Activated CD8-positive, alpha-beta memory T cell treated with anti-CD3 and anti-CD28 coated beads, Interleukin-2, amount 50 U/mL, for 24 hours (primary cell): Measurements from ENCODE around the gene UIMC1.
"Not testable (repeated sequence)": the region's sequence is repeated elsewhere in the genome, so short reads cannot be mapped to it uniquely, and the experiment has no call there.

Source experiments
- DNase-seq: peaks from one replicate; pipeline ENCODE4 v3.0.0-alpha.2; 2020; ENCODE audit errors: extremely low read depth

UIMC1 gene

DNA sequence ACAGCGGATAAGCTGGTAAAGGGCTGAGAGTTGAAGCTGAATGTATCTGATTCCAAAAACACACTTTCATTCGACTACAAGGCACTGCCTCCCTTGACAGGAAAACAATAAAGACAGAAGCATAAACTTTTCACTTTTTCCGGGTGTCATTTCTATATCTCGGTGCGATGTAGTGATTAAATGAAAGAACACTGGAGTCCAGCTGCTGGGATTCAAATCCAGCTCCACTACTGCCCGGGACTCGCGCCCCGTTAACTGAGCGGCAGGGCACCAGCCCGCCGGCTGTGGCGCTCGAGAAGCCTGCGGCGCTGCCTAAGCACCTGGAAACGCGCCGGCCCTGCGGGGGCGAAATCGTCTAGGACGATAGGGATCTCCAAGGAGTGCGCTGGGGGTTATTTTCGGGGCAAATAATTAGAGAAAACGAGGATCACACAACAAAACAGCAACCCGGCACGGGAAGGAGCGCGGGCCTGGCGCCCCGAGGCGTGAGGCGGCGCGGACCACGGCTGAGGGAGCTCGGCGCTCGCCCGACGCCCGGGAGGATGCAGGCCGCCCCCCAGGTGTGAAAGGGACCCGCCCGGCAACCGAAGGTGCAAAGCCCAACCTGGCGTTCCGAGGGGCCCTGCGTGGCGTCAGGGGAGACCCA, 837 bp downstream of the UIMC1 start:
- no peak for DNase-seq

- no peak for DNase-seq
Measured at GRCh38 chr5:177004961-177005360, 1.6 kb downstream of the UIMC1 start.

GRCh38 chr5:177003649-177004048, 2.9 kb downstream of the UIMC1 start:
- no peak for DNase-seq

DNA sequence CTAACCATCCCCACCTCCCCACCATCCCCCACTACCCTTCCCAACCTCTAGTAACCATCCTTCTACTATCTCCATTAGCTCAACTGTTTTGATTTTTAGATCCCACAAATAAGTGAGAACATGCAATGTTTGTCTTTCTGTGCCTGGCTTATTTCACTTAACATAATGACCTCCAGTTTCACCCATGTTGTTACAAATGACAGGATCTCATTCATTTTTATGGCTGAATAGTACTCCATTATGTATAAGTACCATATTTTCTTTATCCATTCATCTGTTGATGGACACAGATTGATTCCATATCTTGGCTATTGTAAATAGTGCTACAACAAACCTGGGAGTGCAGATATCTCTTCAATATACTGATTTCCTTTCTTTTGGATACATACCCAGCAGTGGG, 7.1 kb downstream of the UIMC1 start:
- DNase-seq = not testable (repeated sequence)

DNA sequence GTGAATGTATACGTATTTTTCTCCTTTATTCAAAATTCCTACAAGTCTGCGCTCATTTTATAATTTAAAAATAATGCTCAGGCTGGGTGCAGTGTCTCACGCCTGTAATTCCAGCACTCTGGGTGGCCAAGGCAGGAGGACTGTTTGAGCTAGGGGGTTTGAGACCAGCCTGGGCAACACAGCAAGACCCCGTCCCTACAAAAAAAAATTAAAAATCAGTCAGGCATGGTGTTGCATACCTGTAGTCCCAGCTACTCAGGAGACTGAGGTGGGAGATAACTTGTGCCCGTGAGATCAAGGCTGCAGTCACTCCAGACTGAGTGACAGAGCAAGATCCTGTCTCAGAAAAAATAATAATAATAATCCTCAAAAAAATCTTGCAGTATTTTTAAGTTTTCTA, 7.8 kb downstream of the UIMC1 start:
- DNase-seq = no peak

GRCh38 chr5:176996780-176997179, 9.8 kb downstream of the UIMC1 start:
- DNase-seq = no peak

GRCh38 chr5:176995896-176996767, 10.4 kb downstream of the UIMC1 start:
- DNase-seq = no peak

DNA sequence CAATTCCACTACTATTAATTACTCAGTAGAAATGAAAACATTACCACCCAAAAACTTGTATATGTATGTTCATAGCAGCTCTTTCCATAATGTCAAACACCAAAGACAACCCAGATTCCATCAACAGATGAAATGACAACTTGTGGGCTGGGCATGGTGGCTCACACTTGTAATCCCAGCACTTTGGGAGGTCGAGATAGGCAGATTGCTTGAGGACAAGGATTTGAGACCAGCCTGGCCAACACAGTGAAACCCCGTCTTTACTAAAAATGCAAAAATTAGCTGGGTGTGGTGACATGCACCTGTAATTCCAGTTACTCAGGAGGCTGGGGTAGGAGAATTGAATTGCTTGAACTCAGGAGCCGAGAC, 11.5 kb downstream of the UIMC1 start:
- no peak for DNase-seq

- no peak for DNase-seq
Measured at GRCh38 chr5:176994460-176995121, 12.0 kb downstream of the UIMC1 start.

DNA sequence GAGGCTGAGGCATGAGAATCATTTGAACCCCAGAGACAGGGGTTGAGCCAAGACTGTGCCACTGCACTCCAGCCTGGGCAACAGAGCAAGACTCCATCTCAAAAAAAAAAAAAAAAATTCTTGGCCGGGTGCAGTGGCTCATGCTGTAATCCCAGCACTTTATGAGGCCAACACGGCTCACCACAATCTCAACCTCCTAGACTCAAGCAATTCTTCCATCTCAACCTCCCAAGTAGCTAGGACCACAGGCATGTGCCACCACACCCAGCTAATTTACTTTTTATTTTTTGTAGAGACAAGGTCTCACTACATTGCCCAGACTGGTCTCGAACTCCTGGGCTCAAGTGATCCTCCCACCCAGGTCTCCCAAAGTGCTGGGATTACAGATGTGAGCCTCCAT, 13.5 kb downstream of the UIMC1 start:
- not testable (repeated sequence) for DNase-seq

DNA sequence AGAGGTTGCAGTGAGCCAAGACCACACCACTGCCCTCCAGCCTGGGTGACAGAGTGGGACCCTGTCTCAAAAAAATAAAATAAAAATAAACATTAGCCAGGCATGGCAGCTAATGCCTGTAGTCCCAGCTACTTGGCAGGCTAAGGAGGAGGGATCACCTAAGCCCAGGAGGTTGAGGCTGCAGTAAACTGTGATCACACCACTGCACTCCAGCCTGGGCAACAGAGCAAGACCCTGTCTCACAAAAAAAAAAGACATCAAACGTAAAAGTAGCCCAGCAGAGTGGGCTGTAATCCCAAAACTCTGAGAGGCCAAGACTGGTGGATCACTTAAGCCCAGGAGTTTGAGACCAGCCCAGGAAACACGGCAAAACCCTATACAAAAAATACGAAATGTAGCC, 19.0 kb downstream of the UIMC1 start:
- no peak for DNase-seq

DNA sequence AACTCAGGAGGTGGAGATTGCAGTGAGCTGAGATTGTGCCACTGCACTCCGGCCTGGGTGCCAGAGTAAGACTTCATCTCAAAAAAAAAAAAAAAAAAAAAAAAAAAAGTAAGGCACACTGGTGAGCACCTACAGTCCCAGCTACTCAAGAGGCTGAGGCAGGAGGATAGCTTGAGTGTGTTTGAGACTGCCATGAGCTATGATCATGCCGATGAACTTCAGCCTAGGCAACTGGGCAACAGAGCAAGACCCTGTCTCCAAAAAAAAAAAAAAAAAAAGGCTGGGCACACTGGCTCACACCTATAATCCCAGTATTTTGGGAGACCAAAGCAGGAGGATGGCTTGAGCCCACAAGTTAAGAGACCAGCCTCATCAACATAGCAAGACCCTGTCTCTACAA, 20.3 kb downstream of the UIMC1 start:
- no peak for DNase-seq

GRCh38 chr5:176985516-176985915, 21.1 kb downstream of the UIMC1 start:
- DNase-seq = no peak

- not testable (repeated sequence) for DNase-seq
Measured at GRCh38 chr5:176984176-176984575, 22.4 kb downstream of the UIMC1 start.

DNA sequence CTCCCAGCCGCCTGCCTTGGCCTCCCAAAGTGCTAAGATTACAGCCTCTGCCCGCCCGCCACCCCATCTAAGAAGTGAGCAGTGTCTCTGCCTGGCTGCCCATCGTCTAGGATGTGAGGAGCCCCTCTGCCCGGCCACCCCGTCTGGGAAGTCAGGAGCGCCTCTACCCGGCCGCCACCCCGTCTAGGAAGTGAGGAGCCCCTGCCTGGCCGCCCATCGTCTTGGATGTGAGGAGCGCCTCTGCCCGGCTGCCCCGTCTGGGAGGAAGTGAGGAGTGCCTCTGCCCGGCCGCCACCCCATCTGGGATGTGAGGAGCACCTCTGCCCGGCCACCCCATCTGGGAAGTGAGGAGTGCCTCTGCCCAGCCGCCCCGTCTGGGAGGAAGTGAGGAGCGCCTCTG, 23.0 kb downstream of the UIMC1 start:
- not testable (repeated sequence) for DNase-seq

DNA sequence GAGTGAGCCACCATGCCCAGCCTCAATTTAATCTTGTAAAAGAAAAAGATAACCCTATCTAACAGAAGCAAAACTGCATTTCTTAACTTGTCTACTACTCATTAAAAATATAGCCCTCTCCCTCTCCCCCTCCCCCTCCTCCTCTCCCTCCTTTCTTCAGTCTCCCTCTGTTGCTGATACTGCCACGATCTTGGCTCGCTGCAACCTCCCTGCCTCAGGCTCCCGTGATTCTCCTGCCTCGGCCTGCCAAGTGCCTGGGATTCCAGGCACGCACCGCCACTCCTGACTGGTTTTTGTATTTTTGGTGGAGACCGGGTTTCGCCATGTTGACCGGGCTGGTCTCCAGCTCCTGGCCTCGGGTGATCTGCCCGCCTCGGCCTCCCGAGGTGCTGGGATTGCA, 23.5 kb downstream of the UIMC1 start:
- not testable (repeated sequence) for DNase-seq

GRCh38 chr5:176980818-176981217, 25.8 kb downstream of the UIMC1 start:
- DNase-seq = no peak

GRCh38 chr5:176979669-176980068, 26.9 kb downstream of the UIMC1 start:
- no peak for DNase-seq

DNA sequence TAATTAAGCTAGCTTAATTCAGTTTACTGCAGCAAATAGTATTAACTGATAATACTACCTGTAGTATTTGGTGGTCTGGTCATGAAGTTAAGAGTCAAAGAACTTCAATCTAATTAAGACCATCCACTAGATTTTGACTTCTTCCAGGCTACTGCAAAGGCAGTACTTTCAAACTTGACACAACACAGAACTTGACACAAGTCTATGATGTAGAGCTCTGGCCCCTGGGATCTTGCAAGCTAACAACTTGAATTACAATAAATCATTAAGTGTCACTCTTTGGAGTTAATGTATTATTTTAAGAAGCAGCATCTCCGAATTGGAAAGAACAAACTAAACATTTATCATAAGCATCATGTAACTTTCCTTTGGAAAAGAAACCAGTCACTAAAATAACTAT, 40.9 kb downstream of the UIMC1 start:
- no peak for DNase-seq

- no peak for DNase-seq
Measured at GRCh38 chr5:176959051-176959450, 47.5 kb downstream of the UIMC1 start.

GRCh38 chr5:176956756-176957155, 49.8 kb downstream of the UIMC1 start:
- no peak for DNase-seq

DNA sequence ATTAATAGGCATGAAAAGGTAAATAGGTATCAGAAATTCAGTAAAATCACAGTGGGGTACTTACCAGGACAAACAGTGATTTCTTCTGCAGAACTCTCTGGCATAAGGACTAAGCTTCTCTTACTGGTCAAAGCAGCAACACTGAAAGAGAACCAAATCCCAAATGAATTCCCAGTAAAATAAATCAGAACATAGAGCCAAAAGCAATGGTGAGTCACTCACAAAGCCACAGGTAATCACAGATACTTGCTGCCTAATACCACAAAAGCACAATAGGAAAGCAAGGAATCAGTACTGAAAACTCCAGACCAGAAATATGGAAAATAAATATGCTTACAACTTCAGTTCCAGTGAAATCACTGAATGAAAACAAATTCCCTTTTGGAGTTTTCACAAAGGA, 50.7 kb downstream of the UIMC1 start:
- DNase-seq = no peak

DNA sequence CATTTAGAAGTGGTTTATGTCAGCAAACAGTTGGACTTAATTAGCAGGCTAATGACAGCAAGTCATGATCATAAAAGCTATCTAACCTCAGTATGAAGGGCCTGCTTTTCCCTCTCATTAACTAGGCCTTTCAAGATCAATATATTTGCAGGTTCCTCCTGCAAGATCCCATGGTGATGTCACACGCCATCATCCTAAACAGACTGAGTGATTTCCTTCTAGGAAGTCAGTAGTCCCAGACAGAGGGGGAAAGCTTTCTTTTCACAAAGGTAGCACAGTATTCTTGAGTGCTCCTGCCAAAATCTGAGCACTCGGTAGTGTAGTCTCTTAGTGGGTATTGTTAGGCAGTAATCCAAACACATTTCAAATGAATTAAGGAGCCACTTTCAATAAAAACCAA, 52.5 kb downstream of the UIMC1 start:
- no peak for DNase-seq
